GM18951 (cell line): ENCODE results near the gene CD7.

Source experiments
- POLR2A ChIP-seq: IDR thresholded peaks from 4 replicates; pipeline ENCODE4 v1.6.1; 2011; ENCODE audit warnings: mild to moderate bottlenecking; ENCODE audit not compliant: insufficient read length, insufficient read depth; ENCODE audit errors: extremely low read depth
- in situ Hi-C: fragments of 300-500 bp; cut with MboI; formaldehyde crosslinking; loops from one replicate; pipeline ENCODE4 v1.12.0; 2022; ENCODE audit warnings: low sequenced_read_pairs, mixed read lengths, inconsistent platforms; ENCODE audit not compliant: unreplicated experiment

Gene CD7

DNA sequence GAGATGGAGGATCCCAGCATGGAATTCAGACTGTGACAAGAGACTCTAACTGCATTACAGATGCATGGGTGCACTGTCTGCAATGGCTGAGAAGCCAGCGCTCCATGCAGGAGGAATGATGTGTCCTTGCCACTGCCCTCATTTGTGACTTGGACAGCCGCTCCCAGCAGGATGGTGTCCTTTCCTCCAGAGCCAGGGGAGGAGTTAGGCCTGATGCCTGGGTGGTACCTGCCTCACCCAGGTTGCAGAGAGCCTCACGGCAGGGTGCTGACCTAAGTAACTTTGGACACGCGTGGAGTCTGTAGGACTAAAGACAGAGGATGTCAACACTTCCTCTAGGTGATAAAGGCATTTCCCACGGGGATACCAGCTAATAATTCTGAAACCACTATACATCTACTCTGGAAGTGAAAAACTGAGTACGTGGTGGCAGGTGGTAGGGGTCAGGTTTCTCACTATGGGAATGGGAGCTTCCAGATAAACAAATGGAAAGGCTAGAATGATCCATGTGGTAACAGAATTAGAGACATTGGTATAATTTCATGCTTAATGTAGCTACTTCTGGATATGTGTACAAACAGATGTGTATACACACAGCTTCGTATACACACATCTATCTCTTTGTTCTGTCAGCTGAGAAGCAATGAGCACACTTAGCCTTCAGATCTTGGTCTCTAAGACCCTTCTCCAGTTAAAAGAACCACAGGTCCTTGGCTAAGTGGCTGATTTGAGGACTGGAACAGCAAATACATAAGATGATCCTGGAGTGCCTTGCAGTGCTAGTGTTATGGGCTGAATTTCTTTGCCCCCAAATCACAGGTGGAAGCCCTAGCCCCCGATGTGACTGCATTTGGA lies 30.2 kb downstream of the CD7 start:
- TF ChIP-seq POLR2A: no peak
- in situ Hi-C loops: no loop called here

DNA sequence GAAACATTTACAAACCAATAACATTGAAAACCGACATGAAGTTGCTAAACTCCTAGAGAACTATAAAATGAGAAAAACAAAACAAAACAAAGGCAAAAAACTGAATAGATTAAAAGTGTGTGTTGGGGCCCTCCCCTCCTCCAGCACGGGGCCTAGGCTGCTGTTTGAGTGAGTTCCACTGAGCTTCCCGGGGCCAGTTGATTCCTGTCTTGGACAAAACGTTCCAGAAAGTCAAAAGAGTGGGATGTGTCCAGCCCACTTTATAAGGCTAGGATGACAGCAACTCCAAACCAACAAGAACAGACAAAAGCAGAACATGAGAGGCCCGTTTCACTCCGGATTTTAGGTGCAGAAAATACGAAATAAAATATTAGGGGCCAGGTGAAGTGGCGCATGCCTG lies 32.3 kb downstream of the CD7 start:
- no peak for TF ChIP-seq POLR2A
- in situ Hi-C loops: no loop called here

DNA sequence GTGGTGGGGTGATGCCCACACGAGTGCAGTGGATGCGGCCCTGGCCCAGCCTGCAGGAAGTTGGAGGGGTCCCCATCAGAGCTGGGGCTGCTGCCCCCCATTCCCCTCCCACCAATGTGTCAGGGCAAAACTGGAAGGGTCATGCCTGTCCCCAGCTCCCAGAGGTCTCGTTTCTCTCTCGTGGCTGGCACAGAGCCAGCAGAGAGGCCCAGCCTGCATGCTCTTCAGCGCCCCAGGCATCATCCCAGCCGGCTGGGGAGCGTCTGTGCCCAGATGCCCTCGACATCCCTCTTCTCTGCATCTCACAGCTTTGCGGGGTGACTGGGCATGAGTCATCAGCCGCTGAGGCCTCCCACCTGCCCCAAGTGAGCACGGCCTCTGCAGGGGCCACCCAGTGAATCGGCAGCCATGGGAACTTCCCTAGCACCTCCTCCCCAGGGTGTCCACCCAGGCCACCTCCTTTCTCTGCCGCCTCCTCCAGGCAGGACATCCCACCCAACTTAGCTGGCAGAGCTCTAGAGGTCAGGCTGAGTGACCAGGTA lies 34.1 kb downstream of the CD7 start:
- TF ChIP-seq POLR2A: no peak
- in situ Hi-C loops: no loop called here

DNA sequence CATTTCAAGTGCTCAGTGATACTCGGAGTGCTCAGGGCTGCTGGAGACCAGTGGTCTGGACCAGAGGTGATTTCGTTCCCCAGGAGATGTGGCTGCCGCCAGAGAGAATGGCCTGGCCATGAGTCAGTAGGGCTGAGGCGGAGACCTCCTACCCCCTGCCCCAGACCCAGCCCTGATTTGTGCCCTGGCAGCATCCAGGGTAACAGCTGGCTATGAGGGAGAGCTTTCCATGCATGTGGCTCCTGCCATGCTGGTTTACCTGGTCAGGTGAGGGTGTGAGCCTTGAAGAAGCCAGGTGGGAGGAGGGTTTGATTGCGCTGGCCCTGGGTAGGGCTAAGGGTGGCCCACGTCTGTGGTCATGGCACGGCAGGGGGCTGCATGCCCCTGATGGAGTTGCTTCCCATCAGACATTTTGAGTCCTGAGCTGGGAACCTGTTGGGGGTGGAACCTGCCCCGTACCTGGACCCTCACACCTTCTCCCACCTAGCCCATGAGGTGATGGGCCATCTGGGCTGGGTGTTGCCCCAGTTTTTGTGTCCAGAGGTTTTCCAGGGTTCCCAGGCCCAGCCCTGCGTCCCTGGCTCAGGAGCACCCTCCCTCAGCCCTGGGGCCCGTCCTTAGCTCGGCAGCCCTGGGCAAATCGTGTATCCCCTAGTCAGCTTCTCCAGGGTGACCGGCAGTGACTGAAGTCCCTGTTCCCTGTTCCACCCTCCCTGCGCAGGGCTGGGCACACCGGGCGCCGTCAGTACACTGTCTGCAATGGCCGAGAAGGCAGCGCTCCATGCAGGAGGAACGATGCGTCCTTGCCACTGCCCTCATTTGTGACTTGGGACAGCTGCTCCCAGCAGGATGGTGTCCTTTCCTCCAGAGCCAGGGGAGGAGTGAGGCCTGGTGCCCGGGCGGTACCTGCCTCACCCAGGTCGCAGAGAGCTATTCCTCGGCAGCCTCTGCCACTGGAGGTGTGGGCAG lies 34.9 kb downstream of the CD7 start:
- in situ Hi-C loops: no loop called here
- TF ChIP-seq POLR2A: no peak

DNA sequence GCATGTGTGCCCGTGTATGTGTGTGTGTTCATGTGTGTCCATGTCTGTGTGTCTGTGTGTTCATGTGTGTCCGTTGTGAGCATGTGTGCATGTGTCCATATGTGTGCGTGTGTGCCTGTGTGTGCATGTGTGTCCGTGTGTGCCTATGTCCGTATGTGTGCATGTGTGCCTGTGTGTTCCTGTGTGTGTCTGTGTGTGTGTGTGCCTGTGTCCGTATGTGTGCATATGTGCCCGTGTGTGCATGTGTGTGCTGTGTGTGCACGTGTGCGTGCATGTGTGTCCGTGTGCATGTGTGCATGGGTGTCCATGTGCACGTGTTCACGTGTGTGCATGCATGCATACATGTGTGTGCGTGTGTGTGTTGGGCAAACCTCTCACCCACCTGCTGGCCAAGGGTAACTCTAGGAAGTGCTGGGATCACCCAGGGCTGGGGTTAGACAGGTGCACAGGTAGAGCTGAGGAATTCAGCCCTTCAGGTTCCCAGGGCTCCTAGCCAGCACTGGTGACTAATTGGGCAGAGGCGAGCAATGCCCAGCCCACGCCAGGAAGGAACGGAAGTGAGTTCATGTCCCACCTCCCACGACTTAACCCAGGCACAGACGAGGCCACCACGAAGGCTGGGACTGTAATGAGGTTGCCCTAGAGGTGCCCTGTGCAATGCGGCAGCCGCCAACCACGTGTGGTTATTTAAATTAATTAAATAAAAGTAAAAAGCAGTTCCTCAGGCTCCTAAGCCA lies 35.7 kb downstream of the CD7 start:
- in situ Hi-C loops: no loop called here
- TF ChIP-seq POLR2A: no peak

DNA sequence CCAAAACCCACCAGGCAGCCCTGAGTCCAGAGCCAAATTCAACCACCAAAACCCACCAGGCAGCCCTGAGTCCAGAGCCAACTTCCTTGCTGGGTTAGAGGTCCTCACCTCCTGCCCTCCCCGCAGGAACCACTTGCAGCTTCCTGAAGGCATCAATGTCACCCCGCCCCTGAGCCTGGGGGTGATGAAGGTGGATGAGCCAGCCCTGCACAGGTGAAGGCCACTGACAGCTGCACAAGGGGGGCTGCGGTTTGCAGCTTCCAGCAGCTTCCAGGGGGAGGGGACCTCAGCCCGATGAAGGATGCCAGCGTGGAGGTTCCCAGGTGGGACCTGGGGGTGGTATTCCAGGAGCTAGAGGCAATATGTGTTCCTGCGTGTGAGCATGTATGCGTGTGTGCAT lies 36.3 kb downstream of the CD7 start:
- TF ChIP-seq POLR2A: no peak
- in situ Hi-C loops: no loop called here

DNA sequence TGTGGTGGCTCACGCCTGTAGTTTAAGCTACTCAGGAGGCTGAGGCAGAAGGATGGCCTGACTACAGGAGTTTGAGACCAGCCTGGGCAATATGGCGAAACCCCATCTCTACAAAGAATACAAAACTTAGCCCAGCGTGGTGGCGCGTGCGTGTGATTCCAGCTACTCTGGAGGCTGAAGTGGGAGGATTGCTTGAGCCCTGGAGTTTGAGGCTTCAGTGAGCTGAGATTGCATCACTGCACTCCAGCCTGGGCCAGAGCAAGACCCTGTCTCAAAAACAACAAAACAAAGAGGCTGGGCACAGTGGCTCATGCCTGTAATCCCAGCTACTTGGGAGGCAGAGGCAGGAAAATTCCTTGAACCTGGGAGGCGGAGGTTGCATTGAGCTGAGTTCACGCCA lies 36.9 kb downstream of the CD7 start:
- in situ Hi-C loops: no loop called here

DNA sequence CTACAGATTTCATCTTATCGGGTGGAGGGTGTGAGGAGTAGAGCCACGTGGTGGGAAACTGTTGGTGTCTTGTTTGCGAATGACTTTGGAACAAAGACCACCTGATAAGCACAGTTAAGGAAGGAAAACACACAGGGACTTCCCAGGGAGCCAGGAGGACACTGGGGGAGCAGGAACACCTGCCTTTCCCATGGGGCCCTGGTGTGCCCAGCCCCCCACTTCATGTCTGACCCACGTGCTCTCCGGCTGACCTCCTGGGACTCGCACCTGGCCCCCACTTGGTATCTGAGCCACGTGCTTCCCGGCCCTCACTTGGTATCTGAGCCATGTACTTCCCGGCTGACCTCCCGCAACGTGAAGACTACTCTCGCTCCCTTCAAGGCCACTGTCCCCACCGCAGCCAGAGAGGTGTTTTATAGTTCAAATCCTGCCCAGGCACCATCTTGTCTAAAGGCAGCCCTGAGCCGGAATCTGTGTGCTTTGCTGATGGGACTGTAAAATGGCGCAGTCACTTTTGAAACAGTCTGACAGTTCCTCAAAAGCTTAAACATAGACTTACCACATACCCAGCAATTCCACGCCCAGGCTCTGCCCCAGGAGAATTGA lies 38.5 kb downstream of the CD7 start:
- no peak for TF ChIP-seq POLR2A
- in situ Hi-C loops: no loop called here

More for the DNA sequence above, 36.9 kb downstream of the CD7 start:
- no peak for TF ChIP-seq POLR2A

DNA sequence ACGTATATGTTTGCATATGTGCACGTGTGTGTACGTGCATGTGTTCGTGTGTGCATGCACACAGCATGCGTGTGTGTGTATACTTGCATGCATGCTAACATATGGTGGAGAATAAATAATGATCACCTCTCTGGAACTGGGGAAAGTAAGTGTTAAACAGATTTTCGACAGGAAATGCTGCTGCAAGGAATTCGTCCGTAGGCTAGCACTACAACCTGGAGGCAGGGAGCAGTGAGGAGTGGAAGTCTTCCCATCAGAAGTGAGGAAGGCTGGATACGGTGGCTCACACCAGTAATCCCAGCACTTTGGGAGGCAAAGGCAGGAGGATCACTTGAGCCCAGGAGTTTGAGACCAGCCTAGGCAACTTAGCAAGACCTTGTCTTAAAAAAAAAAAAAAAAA lies 39.1 kb downstream of the CD7 start:
- in situ Hi-C loops: no loop called here
- no peak for TF ChIP-seq POLR2A

DNA sequence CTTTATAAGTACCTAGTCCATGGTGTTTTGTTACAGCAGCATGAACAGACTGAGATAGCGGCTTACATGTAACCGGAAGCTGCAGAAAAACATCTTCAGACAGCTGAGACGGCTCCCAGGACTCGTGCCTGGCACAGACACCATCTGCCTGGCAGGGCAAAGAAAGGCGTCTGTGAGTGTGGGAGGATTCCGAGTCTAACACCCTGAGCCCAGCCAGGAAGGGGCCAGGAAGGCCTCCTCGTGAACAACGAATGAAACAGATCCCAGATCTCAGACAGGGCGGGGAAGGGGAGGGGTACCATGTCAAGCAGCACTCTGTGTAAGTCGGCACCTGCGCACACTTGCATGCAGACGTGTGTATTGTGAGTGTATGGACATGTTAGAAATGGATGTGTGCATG lies 39.6 kb downstream of the CD7 start:
- TF ChIP-seq POLR2A: no peak

DNA sequence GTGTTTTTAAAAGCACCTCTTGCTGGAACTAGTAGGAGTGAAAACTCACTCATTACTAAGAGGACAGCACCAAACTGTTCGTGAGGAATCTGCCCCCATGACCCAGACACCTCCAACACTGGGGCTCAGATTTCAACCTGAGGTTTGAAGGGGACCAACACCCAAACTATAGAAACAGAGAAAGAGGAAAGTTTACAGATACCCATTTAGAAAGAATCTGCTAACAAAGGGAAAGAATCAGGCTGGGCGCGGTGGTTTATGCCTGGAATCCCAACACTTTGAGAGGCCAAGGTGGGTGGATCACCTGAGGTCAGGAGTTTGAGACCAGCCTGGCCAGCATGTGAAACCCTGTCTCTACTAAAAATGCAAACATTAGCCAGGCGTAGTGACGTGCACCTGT lies 40.5 kb downstream of the CD7 start:
- in situ Hi-C loops: no loop called here
- TF ChIP-seq POLR2A: no peak

More for the DNA sequence above, 39.6 kb downstream of the CD7 start:
- in situ Hi-C loops: no loop called here

DNA sequence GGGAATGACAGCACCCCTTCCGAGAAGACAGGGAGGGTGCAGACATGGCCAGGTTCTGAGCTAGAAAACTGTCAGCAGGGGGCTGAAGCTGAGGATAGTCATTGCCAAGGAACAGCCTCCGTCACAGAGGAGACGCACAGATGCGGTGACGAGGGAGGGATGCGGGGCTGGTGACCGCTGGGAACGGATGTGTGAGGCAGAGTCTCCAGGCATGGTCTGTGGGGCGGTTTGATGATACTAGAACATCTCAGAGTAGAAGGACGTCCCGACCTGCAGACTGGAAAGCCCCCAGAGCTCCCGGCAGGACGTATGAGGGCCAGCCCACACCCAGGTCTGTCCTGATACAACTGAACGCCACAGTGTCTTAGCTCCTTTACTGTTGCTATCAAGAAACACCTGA lies 42.1 kb downstream of the CD7 start:
- in situ Hi-C loops: no loop called here
- TF ChIP-seq POLR2A: no peak
